SK-N-SH (cell line): ENCODE measurements around the gene KCNQ2. TPM values are rescaled to one million over a fixed set of nuclear protein-coding genes. Genes with fewer than 3 reads are reported as not detected.

Experiments
- CTCF ChIA-PET: fragments of 300-600, 350-600 bp; formaldehyde crosslinking; extraction: SDS; loops from one replicate; lab custom pipeline; 2021; lab: Yijun Ruan, JAX
- POLR2A ChIA-PET: fragments of 350-600 bp; sonication (Branson Sonifier 250); formaldehyde crosslinking; extraction: SDS; loops from one replicate; lab custom pipeline; 2020; ENCODE audit warnings: antibody characterized with exemption, inconsistent platforms; lab: Yijun Ruan, JAX
- DNase-seq: peaks from one replicate; pipeline ENCODE4 v3.0.0; 2012
- H2AFZ ChIP-seq: fragments of 200-600 bp; sonication (generic); 2 replicates; pipeline ENCODE4 v1.8.1; 2016; ENCODE audit warnings: antibody characterized with exemption, mild to moderate bottlenecking, low read depth
- H3F3A ChIP-seq: fragments of 200-600 bp; sonication (generic); replicated peaks from 2 replicates; pipeline ENCODE3; 2016; ENCODE audit warnings: antibody characterized with exemption, mild to moderate bottlenecking; ENCODE audit not compliant: insufficient read depth
- H3K27ac ChIP-seq, 2 experiments: fragments of 200-500 bp in 1 of 2; fragments of 200-600 bp in 1 of 2; sonication (Bioruptor generic) in 1 of 2; sonication (generic), shearing (Covaris generic) in 1 of 2; 2 replicates each; pipeline versions ENCODE4 v1.5.1 to v1.6.1; 2014 to 2016; ENCODE audit warnings: low read depth in 2 of 2, inconsistent platforms in 1 of 2, low read length in 1 of 2, mild to moderate bottlenecking in 1 of 2, mixed read lengths in 1 of 2
- H3K27me3 ChIP-seq: fragments of 200-600 bp; sonication (generic), shearing (Covaris generic); 2 replicates; pipeline ENCODE4 v1.6.1; 2016; ENCODE audit warnings: mixed run types; ENCODE audit not compliant: insufficient read depth
- H3K36me3 ChIP-seq, 2 experiments: fragments of 200-500 bp in 1 of 2; fragments of 200-600 bp in 1 of 2; sonication (Bioruptor generic) in 1 of 2; sonication (generic) in 1 of 2; replicated peaks in 1 of 2; 2 replicates each; pipeline versions ENCODE3 to v1.5.1; 2014 to 2016; ENCODE audit warnings: low read length in 1 of 2, mild to moderate bottlenecking in 1 of 2; ENCODE audit not compliant: insufficient read depth in 2 of 2, control insufficient read depth in 1 of 2
- H3K4me1 ChIP-seq, 2 experiments: fragments of 200-500 bp in 1 of 2; fragments of 200-600 bp in 1 of 2; sonication (Bioruptor generic) in 1 of 2; sonication (generic), shearing (Covaris generic) in 1 of 2; 2 replicates each; pipeline versions ENCODE4 v1.5.1 to v1.6.1; 2014 to 2016; ENCODE audit warnings: low read depth in 1 of 2, low read length in 1 of 2, mixed run types in 1 of 2; ENCODE audit not compliant: insufficient read depth in 2 of 2, control insufficient read depth in 1 of 2
- H3K4me2 ChIP-seq: fragments of 200-600 bp; sonication (generic), shearing (Covaris generic); 2 replicates; pipeline ENCODE4 v1.6.1; 2017; ENCODE audit warnings: mixed run types
- H3K4me3 ChIP-seq, 2 experiments: fragments of 200-500 bp in 1 of 2; fragments of 200-600 bp in 1 of 2; sonication (Bioruptor generic) in 1 of 2; sonication (generic), shearing (Covaris generic) in 1 of 2; 2 replicates each; pipeline versions ENCODE4 v1.5.1 to v1.8.1; 2014 to 2016; ENCODE audit warnings: low read depth in 2 of 2, inconsistent platforms in 1 of 2, low read length in 1 of 2, mild to moderate bottlenecking in 1 of 2, mixed read lengths in 1 of 2, moderate library complexity in 1 of 2
- H3K79me2 ChIP-seq: fragments of 200-600 bp; sonication (generic); 2 replicates; pipeline ENCODE4 v1.8.1; 2017; ENCODE audit warnings: mild to moderate bottlenecking; ENCODE audit not compliant: insufficient read depth
- H3K9ac ChIP-seq: fragments of 200-600 bp; sonication (generic); 2 replicates; pipeline ENCODE4 v1.6.1; 2017; ENCODE audit warnings: mixed run types
- H3K9me2 ChIP-seq: fragments of 200-600 bp; sonication (generic); 2 replicates; pipeline ENCODE4 v1.6.1; 2017; ENCODE audit warnings: mixed run types
- H3K9me3 ChIP-seq: fragments of 200-600 bp; sonication (generic); 2 replicates; pipeline ENCODE4 v1.6.1; 2017; ENCODE audit warnings: mixed run types, mild to moderate bottlenecking, moderate library complexity
- H4K20me1 ChIP-seq: fragments of 200-600 bp; sonication (generic); 2 replicates; pipeline ENCODE4 v1.6.1; 2017; ENCODE audit warnings: mild to moderate bottlenecking, mixed run types; ENCODE audit not compliant: insufficient read depth
- CHD2 ChIP-seq: fragments of 150-350 bp; IDR thresholded peaks from 2 replicates; pipeline ENCODE4 v1.6.1; 2018; ENCODE audit warnings: low read length; ENCODE audit not compliant: partially characterized antibody
- ELF1 ChIP-seq: IDR thresholded peaks from 2 replicates; pipeline ENCODE4 v1.4.0; 2012
- EP300 ChIP-seq, 2 experiments: IDR thresholded peaks; 2 replicates each; pipeline versions ENCODE4 v1.4.0 to v1.6.1; 2012; ENCODE audit warnings: borderline replicate concordance in 1 of 2, low read depth in 1 of 2, low read length in 1 of 2
- FOXJ3 ChIP-seq: sonication (generic); formaldehyde crosslinking; IDR thresholded peaks from 2 replicates; pipeline ENCODE4 v1.5.1; 2020; ENCODE audit warnings: mild to moderate bottlenecking, missing genetic modification reagents
- GATA2 ChIP-seq: sonication (generic); formaldehyde crosslinking; IDR thresholded peaks from 2 replicates; pipeline ENCODE4 v1.5.0; 2020; ENCODE audit warnings: mild to moderate bottlenecking, missing genetic modification reagents
- PBX3 ChIP-seq: IDR thresholded peaks from 2 replicates; pipeline ENCODE4; 2012
- SIN3A ChIP-seq: IDR thresholded peaks from 2 replicates; pipeline ENCODE4 v1.6.1; 2012; ENCODE audit warnings: low read depth, mild to moderate bottlenecking, low read length, moderate library complexity, borderline replicate concordance
- SMC3 ChIP-seq: IDR thresholded peaks from 2 replicates; pipeline ENCODE4 v1.6.1; 2012; ENCODE audit warnings: low read depth, low read length, improper control_type of control experiment
- TAF1 ChIP-seq: IDR thresholded peaks from 2 replicates; pipeline ENCODE4 v1.6.1; 2012; ENCODE audit warnings: low read depth, mild to moderate bottlenecking, low read length, moderate library complexity, borderline replicate concordance
- TCF12 ChIP-seq: IDR thresholded peaks from 2 replicates; pipeline ENCODE4 v1.4.0; 2012
- TEAD4 ChIP-seq: IDR thresholded peaks from 2 replicates; pipeline ENCODE4 v1.4.0; 2012; ENCODE audit warnings: mild to moderate bottlenecking, borderline replicate concordance; ENCODE audit not compliant: insufficient read depth
- WGBS: methylation state at CpG from one replicate; pipeline ENCODE4 v1.1.6; 2017; ENCODE audit warnings: low lambda C conversion rate; 5-methylcytosine and 5-hydroxymethylcytosine counted together
- polyA plus RNA-seq, 3 experiments: library from polyadenylated mRNA; depleted of rRNA; stranded (reverse); fragments of >200 nt; gene quantifications; 2 replicates each; pipeline ENCODE4 v1.2.3, GENCODE V29; 2012
- TF ChIP-seq, protein P1 (sequence below): IDR thresholded peaks from 2 replicates; pipeline ENCODE4 v1.4.0; 2012; ENCODE audit warnings: low read depth, borderline replicate concordance
- TF ChIP-seq, protein P2 (sequence below): IDR thresholded peaks from 2 replicates; pipeline ENCODE4 v1.6.1; 2012; ENCODE audit warnings: mild to moderate bottlenecking, low read depth, low read length, moderate library complexity

Gene KCNQ2
- polyA plus RNA-seq, 1 of the 3 experiments (the other 2 are of a cell fraction), result 3.9 TPM

- POLR2A ChIA-PET, result no interaction called here
- 70% methylated on average over 18 of the region's 18 CpGs for WGBS
Measured at GRCh38 chr20:63386491-63386890, 86.0 kb downstream of the KCNQ2 start.

GRCh38 chr20:63385819-63386218 lies 86.6 kb downstream of the KCNQ2 start:
- no peaks in the 10 kb centered on the region for H3K4me1 ChIP-seq
- no peak for DNase-seq
- WGBS, result 30% methylated on average over 6 of the region's 6 CpGs
- H4K20me1 ChIP-seq, result no peaks in the 10 kb centered on the region
- ChIA-PET CTCF (interaction anchor here (10.6 kb wide), 1 partner anchor 76 kb away, joined by 460 read pairs; no protein-coding TSS in a partner anchor), POLR2A (no interaction called here)
- no peak overlapping the region for H2AFZ ChIP-seq
- no peak overlapping the region for H3K9ac ChIP-seq
- no peaks in the 10 kb centered on the region for H3K79me2 ChIP-seq
- TF ChIP-seq EP300 (IDR thresholded peaks at IDR 0.05; ENCODE audit: borderline replicate concordance in 1 of 2, low read depth in 1 of 2, low read length in 1 of 2), result no peak
- TF ChIP-seq CHD2, result no peak
- TF ChIP-seq TAF1, result no peak
- TF ChIP-seq FOXJ3 (CRISPR knock-in tag), result no peak
- TF ChIP-seq SIN3A, result no peak
- TF ChIP-seq ELF1, result no peak
- TF ChIP-seq, protein P1, sequence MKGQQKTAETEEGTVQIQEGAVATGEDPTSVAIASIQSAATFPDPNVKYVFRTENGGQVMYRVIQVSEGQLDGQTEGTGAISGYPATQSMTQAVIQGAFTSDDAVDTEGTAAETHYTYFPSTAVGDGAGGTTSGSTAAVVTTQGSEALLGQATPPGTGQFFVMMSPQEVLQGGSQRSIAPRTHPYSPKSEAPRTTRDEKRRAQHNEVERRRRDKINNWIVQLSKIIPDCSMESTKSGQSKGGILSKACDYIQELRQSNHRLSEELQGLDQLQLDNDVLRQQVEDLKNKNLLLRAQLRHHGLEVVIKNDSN, result no peak
- TF ChIP-seq, protein P2, sequence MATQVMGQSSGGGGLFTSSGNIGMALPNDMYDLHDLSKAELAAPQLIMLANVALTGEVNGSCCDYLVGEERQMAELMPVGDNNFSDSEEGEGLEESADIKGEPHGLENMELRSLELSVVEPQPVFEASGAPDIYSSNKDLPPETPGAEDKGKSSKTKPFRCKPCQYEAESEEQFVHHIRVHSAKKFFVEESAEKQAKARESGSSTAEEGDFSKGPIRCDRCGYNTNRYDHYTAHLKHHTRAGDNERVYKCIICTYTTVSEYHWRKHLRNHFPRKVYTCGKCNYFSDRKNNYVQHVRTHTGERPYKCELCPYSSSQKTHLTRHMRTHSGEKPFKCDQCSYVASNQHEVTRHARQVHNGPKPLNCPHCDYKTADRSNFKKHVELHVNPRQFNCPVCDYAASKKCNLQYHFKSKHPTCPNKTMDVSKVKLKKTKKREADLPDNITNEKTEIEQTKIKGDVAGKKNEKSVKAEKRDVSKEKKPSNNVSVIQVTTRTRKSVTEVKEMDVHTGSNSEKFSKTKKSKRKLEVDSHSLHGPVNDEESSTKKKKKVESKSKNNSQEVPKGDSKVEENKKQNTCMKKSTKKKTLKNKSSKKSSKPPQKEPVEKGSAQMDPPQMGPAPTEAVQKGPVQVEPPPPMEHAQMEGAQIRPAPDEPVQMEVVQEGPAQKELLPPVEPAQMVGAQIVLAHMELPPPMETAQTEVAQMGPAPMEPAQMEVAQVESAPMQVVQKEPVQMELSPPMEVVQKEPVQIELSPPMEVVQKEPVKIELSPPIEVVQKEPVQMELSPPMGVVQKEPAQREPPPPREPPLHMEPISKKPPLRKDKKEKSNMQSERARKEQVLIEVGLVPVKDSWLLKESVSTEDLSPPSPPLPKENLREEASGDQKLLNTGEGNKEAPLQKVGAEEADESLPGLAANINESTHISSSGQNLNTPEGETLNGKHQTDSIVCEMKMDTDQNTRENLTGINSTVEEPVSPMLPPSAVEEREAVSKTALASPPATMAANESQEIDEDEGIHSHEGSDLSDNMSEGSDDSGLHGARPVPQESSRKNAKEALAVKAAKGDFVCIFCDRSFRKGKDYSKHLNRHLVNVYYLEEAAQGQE, result no peak
- TF ChIP-seq TEAD4, result no peak
- TF ChIP-seq PBX3, result no peak
- no peaks in the 10 kb centered on the region for H3K36me3 ChIP-seq
- H3K27me3 ChIP-seq, result no peaks in the 10 kb centered on the region
- H3K27ac ChIP-seq, result no peak overlapping the region
- H3K4me2 ChIP-seq, result no peak overlapping the region
- H3K9me2 ChIP-seq, result no peaks in the 10 kb centered on the region
- no peak overlapping the region for H3K4me3 ChIP-seq
- H3K9me3 ChIP-seq, result peaks cover 3% of the 10 kb centered on the region; the same call in 1 of the 2 replicates
- no peaks in the 10 kb centered on the region for H3F3A ChIP-seq

More at GRCh38 chr20:63386491-63386890, 86.0 kb downstream of the KCNQ2 start:
- H3K4me3 ChIP-seq, result no peak overlapping the region
- H3F3A ChIP-seq, result no peaks in the 10 kb centered on the region
- H3K9me2 ChIP-seq, result no peaks in the 10 kb centered on the region
- no peaks in the 10 kb centered on the region for H3K79me2 ChIP-seq
- H3K36me3 ChIP-seq, result no peaks in the 10 kb centered on the region
- no peaks in the 10 kb centered on the region for H3K27me3 ChIP-seq
- no peak overlapping the region for H2AFZ ChIP-seq
- no peaks in the 10 kb centered on the region for H3K4me1 ChIP-seq
- TF ChIP-seq FOXJ3 (CRISPR knock-in tag) (no peak), GATA2 (CRISPR knock-in tag) (no peak), SMC3 (no peak), EP300 (IDR thresholded peaks at IDR 0.05; ENCODE audit: borderline replicate concordance in 1 of 2, low read depth in 1 of 2, low read length in 1 of 2) (no peak), TCF12 (no peak)
- TF ChIP-seq, all 33 proteins: peak for 0
- no peaks in the 10 kb centered on the region for H4K20me1 ChIP-seq
- H3K9me3 ChIP-seq, result peaks cover 3% of the 10 kb centered on the region; the same call in 1 of the 2 replicates
- no peak overlapping the region for H3K27ac ChIP-seq
- DNase-seq, result no peak
- no peak overlapping the region for H3K4me2 ChIP-seq
- no peak overlapping the region for H3K9ac ChIP-seq
- CTCF ChIA-PET, result interaction anchor here (10.6 kb wide), 1 partner anchor 77 kb away, joined by 460 read pairs; no protein-coding TSS in a partner anchor
